Spinal cord (tissue), 10 donors: ENCODE results near the gene GPR32. TPM values are rescaled to one million over a fixed set of nuclear protein-coding genes. Genes with fewer than 3 reads are reported as not detected.

Experiments used
- DNase-seq, 6 donors: peaks; one replicate each; pipeline versions ENCODE4 v3.0.0 to v3.0.0-alpha.2; 2013 to 2015; ENCODE audit warnings: low spot score in 6 of 6, low read depth in 4 of 6
- H3K27ac ChIP-seq: one replicate; pipeline ENCODE4 v1.5.1; 2013; ENCODE audit warnings: low read depth, low read length, control low read depth
- H3K27me3 ChIP-seq: one replicate; pipeline ENCODE4 v1.6.1; 2013; ENCODE audit warnings: low read length; ENCODE audit not compliant: control insufficient read depth, insufficient read depth
- H3K36me3 ChIP-seq: one replicate; pipeline ENCODE4 v1.6.1; 2013; ENCODE audit warnings: low read length; ENCODE audit not compliant: control insufficient read depth, insufficient read depth
- H3K4me1 ChIP-seq: one replicate; pipeline ENCODE4 v1.6.1; 2013; ENCODE audit warnings: low read length; ENCODE audit not compliant: control insufficient read depth, insufficient read depth
- H3K4me3 ChIP-seq: one replicate; pipeline ENCODE4 v1.5.1; 2013; ENCODE audit warnings: low read depth, low read length, control low read depth
- H3K9me3 ChIP-seq: one replicate; pipeline ENCODE4 v1.6.1; 2013; ENCODE audit warnings: low read length; ENCODE audit not compliant: control insufficient read depth, insufficient read depth
- WGBS: methylation state at CpG from one replicate; pipeline ENCODE4 v1.1.5; 2013; ENCODE audit warnings: missing lambda C conversion rate; ENCODE audit not compliant: insufficient coverage; 5-methylcytosine and 5-hydroxymethylcytosine counted together
- polyA plus RNA-seq, 2 donors: library from polyadenylated mRNA; unstranded; fragments of 120-200 nt; gene quantifications; one replicate each; pipeline ENCODE4 v1.2.1, GENCODE V29; 2013; ENCODE audit not compliant: insufficient read length in 2 of 2
- total RNA-seq, 2 donors: library from RNA; depleted of rRNA in 1 of 2; stranded (reverse); fragments of 120-200 nt in 1 of 2; fragments of >200 nt in 1 of 2; gene quantifications; one replicate each; pipeline versions ENCODE4 v1.2.3 to v1.2.4, GENCODE V29; 2013 to 2014
- donor health status: healthy.

GPR32 gene
- total and polyA plus RNA-seq, 4 donors: 0.12 TPM; not detected in 3

GRCh38 chr19:50725911-50726230 lies 44.4 kb upstream of the GPR32 start:
- H3K4me3 ChIP-seq: peak overlapping the region; percentile 66
- no peak overlapping the region for H3K27ac ChIP-seq

GRCh38 chr19:50728084-50728737 lies 42.1 kb upstream of the GPR32 start:
- Histone ChIP-seq H3K27ac (no peak overlapping the region), H3K9me3 (no peaks in the 10 kb centered on the region), H3K36me3 (no peaks in the 10 kb centered on the region), H3K4me3 (peak overlapping the region; percentile 21), H3K27me3 (no peaks in the 10 kb centered on the region), H3K4me1 (peaks cover 39% of the 10 kb centered on the region)
- 11% methylated on average over 38 of the region's 39 CpGs for WGBS
- DNase-seq: peak in 5 of 6 donors; percentile 64 to 98 (median 79)

More at GRCh38 chr19:50725911-50726230, 44.4 kb upstream of the GPR32 start:
- 57% methylated on average over 3 of the region's 9 CpGs for WGBS
- no peaks in the 10 kb centered on the region for H3K27me3 ChIP-seq
- H3K4me1 ChIP-seq: peaks cover 48% of the 10 kb centered on the region
- no peaks in the 10 kb centered on the region for H3K9me3 ChIP-seq
- no peaks in the 10 kb centered on the region for H3K36me3 ChIP-seq
- no peak for DNase-seq

- no peak for DNase-seq
- Histone ChIP-seq H3K27me3 (no peaks in the 10 kb centered on the region), H3K27ac (no peak overlapping the region), H3K4me3 (no peak overlapping the region), H3K4me1 (peaks cover 27% of the 10 kb centered on the region), H3K9me3 (no peaks in the 10 kb centered on the region), H3K36me3 (no peaks in the 10 kb centered on the region)
- 84% methylated on average over 3 of the region's 5 CpGs for WGBS
Measured at GRCh38 chr19:50729894-50730293, 40.4 kb upstream of the GPR32 start.

GRCh38 chr19:50735869-50736268 lies 34.4 kb upstream of the GPR32 start:
- Histone ChIP-seq H3K27ac (no peak overlapping the region), H3K4me1 (no peaks in the 10 kb centered on the region), H3K36me3 (no peaks in the 10 kb centered on the region), H3K9me3 (no peaks in the 10 kb centered on the region), H3K4me3 (no peak overlapping the region), H3K27me3 (peaks cover 3% of the 10 kb centered on the region)
- no peak for DNase-seq
- WGBS: 89% methylated on average over 3 of the region's 7 CpGs

- Histone ChIP-seq H3K27me3 (peaks cover 3% of the 10 kb centered on the region), H3K36me3 (no peaks in the 10 kb centered on the region), H3K4me3 (no peak overlapping the region), H3K27ac (no peak overlapping the region), H3K4me1 (no peaks in the 10 kb centered on the region), H3K9me3 (no peaks in the 10 kb centered on the region)
- no peak for DNase-seq
- WGBS: 78% methylated on average over 2 of the region's 5 CpGs
Measured at GRCh38 chr19:50736338-50736737, 33.9 kb upstream of the GPR32 start.

GRCh38 chr19:50739132-50739913 lies 30.9 kb upstream of the GPR32 start:
- Histone ChIP-seq H3K27me3 (peaks cover 3% of the 10 kb centered on the region), H3K4me3 (no peak overlapping the region), H3K4me1 (no peaks in the 10 kb centered on the region), H3K36me3 (no peaks in the 10 kb centered on the region), H3K27ac (no peak overlapping the region), H3K9me3 (no peaks in the 10 kb centered on the region)
- WGBS: 78% methylated on average over 16 of the region's 23 CpGs
- DNase-seq: peak in 1 of 6 donors; percentile 22

GRCh38 chr19:50739914-50740426 lies 30.3 kb upstream of the GPR32 start:
- H3K27me3 ChIP-seq: peaks cover 3% of the 10 kb centered on the region
- WGBS: no CpG with 5 or more reads among the region's 11 CpGs
- DNase-seq: no peak

GRCh38 chr19:50741179-50741933 lies 28.9 kb upstream of the GPR32 start:
- Histone ChIP-seq H3K4me3 (no peak overlapping the region), H3K27ac (no peak overlapping the region), H3K9me3 (no peaks in the 10 kb centered on the region), H3K36me3 (no peaks in the 10 kb centered on the region), H3K4me1 (no peaks in the 10 kb centered on the region), H3K27me3 (peaks cover 3% of the 10 kb centered on the region)
- DNase-seq: no peak
- 89% methylated on average over 12 of the region's 18 CpGs for WGBS

More at GRCh38 chr19:50739914-50740426, 30.3 kb upstream of the GPR32 start:
- Histone ChIP-seq H3K36me3 (no peaks in the 10 kb centered on the region), H3K4me1 (no peaks in the 10 kb centered on the region), H3K27ac (no peak overlapping the region), H3K9me3 (no peaks in the 10 kb centered on the region), H3K4me3 (no peak overlapping the region)

GRCh38 chr19:50743537-50743936 lies 26.7 kb upstream of the GPR32 start:
- H3K27ac ChIP-seq: no peak overlapping the region
- no peak for DNase-seq
- no peak overlapping the region for H3K4me3 ChIP-seq
- H3K4me1 ChIP-seq: no peaks in the 10 kb centered on the region
- H3K36me3 ChIP-seq: no peaks in the 10 kb centered on the region
- no peaks in the 10 kb centered on the region for H3K9me3 ChIP-seq
- peaks cover 3% of the 10 kb centered on the region for H3K27me3 ChIP-seq
- WGBS: no CpG with 5 or more reads among the region's 6 CpGs
